A172 (cell line): Measurements from ENCODE around the gene NEGR1. TPM values are rescaled to one million over a fixed set of nuclear protein-coding genes. Genes with fewer than 3 reads are reported as not detected.
A peak's percentile ranks its signal among the peaks of the same experiment; 100 is the strongest.
"Not testable (repeated sequence)": the region's sequence is repeated elsewhere in the genome, so short reads cannot be mapped to it uniquely, and the experiment has no call there.

ENCODE experiments used
- DNase-seq: peaks from one replicate; pipeline ENCODE4 v3.0.0-alpha.2; 2015; ENCODE audit warnings: low spot score
- total RNA-seq: library from RNA; depleted of rRNA; stranded (reverse); fragments of >200 nt; shearing (Covaris generic); gene quantifications from 2 replicates; pipeline ENCODE4 v1.2.3, GENCODE V29; 2014

NEGR1 gene
- total RNA-seq, 1 experiment from 2014 or later, result 0.03 TPM

- no peak for DNase-seq
Measured at GRCh38 chr1:71944006-71944405, 338.3 kb downstream of the NEGR1 start.

DNA sequence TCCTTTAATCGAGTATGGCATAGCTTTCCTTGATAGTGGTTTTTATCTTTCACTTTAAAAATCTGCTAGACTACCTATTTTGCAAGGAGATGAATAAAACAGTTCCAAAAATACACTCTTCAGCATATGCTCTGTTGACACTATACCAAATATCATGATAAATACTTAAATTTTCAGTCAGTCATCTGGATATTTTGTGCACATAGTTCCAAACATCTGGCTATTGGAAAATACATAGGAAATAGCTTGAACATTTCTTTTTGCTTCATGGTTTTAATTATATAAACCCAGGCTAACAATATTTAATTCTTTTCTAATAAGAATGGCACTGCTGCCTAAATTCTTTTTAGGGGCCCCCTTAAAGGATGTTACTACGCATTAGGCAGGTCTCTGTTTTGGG lies 342.1 kb downstream of the NEGR1 start:
- no peak for DNase-seq

- DNase-seq, result no peak
Measured at GRCh38 chr1:71930511-71930910, 351.8 kb downstream of the NEGR1 start.

DNA sequence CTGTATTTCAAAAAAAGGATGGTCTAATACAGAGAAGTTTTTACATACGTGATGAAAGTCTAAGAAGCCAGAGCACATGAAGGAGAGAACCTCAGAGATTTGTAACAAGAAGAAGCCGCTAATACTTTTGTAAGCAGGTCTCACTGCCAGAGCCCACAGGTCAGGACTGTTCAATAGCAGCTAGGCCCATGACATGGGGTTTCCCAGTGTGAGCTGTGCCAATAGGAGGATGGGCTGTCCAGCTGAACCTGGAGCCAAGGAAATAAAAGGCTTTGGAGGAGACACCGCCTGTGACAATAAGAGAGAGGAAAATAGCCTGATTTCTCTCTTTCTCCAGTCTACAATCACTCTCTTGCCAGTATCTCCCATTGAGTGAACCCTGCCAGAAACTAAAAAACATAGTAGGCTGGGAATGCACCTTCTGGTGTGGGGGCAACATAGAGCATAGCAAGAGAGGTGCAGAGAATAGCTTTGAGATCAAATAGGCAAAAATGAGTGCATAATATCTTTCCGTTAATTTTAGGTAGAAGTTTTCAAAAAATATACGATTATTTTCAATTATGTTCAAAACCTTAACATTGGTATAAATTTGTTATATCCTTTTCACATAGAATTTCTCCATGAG lies 360.3 kb downstream of the NEGR1 start:
- no peak for DNase-seq

DNA sequence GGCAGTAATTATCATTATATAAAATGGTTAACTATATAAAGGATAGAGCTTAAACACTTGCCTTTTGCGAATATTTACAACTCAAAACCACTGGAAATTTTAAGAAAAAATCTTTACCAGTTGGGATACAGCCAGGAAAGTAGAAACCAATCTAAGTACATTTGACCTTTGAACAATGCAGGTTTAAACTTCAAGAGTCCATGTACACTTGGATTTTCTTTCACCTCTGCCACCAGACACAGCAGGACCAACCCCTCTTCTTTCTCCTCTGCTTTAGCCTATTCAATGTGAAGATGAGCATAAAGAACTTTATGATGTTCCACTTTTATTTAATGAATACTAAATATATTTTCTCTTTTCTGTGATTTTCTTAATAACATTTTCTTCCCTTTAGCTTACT lies 361.1 kb downstream of the NEGR1 start:
- DNase-seq, result no peak

DNA sequence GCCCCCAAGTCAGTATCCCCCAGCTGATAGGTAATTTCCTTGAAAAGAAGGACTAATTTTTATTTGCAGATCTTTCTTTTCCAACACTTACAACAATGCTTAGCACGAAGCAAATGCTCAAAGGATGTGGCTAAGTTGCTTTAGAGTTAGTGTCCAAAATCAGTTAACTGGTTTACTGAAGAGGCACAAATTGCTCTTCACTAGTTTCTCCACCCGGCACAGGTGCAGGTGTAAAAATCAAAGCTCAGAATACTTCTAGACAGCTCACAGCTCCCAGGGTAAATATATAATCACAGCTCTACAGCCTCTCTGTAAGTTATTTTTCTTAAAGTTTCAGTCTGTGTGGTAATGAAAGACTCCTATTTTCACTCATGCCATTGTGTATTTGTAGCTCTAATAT lies 361.8 kb downstream of the NEGR1 start:
- no peak for DNase-seq

DNA sequence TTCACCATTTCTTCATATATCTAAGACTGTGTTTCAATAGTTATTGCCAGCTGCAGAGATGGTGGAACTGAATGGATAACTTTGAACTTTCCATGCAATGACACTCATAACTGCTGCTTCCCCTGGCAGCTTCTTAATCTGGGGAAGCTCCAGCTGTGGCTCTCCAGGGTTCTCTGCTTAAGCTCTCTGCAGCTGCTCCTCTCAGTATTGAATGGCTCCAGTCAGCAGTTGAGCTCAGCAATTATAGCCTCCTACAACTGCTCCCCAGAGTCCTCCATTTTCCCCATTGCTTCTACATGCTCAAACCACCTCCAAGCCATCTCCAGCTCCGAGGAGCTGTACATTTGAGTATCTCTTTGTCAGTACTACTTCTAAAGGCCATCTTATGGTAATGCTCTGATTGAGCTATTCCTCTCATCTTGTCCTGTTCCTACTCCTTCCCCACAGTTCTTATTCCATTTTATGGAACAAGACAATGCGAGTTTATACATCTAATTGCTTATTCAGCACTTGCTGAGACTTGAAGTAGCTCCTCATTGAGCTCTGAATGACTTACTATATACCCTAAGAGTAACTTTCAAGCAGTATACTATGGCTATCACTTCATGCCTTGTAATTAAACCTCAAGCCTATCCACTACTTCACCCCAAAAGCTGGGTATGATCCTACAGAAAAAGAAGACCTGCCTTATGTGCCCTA lies 362.4 kb downstream of the NEGR1 start:
- DNase-seq, result no peak

- DNase-seq, result no peak
Measured at GRCh38 chr1:71918630-71919029, 363.7 kb downstream of the NEGR1 start.

DNA sequence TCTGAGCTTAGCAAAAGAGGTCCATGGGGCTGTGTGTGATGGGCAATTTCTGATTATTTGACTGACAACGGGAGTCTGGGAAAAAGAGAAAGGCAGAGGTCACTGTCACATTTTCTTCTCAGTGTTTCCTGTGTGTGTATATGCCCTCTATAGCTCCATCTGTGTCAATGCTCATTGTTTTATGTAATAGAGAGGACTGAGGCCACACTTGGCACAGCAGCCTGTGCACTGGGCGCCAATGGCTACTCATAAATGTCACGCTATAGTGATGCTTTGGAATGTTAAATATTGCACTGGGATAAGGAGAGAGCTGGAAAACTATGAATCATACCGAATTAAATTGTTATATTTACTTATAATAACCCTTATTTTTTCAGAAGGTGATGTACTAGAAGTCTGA lies 365.4 kb downstream of the NEGR1 start:
- DNase-seq, result no peak

GRCh38 chr1:71914626-71915025 lies 367.7 kb downstream of the NEGR1 start:
- no peak for DNase-seq

- no peak for DNase-seq
Measured at GRCh38 chr1:71908871-71909390, 373.4 kb downstream of the NEGR1 start.

DNA sequence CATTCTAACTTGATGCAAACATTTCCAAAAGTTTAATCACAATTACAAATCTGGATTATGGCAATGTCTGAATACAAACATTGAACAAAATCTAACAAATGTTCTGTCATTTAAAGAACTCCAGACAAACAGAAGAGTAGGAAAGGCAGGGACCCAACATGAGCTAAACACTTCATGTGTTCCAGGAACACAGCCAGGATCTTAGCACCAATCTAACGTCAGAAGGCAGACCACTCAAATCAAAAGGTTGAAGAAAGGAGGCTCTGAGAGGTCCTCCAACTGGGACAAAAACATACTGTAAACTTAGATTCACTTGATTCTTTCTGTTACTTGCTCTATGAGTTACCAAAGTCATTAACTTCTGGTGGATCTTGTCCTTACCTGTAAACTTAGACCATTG lies 374.0 kb downstream of the NEGR1 start:
- no peak for DNase-seq

GRCh38 chr1:71899881-71900280 lies 382.5 kb downstream of the NEGR1 start:
- DNase-seq, result no peak

DNA sequence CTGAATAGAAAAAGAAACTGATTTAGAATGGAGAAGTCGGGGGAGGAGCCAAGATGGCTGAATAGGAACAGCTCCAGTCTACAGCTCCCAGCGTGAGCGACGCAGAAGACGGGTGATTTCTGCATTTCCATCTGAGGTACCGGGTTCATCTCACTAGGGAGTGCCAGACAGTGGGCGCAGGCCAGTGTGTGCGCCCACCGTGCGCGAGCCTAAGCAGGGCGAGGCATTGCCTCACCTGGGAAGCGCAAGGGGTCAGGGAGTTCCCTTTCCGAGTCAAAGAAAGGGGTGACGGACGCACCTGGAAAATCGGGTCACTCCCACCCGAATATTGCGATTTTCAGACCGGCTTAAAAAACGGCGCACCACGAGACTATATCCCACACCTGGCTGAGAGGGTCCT lies 394.2 kb downstream of the NEGR1 start:
- DNase-seq, result not testable (repeated sequence)

- DNase-seq, result no peak
Measured at GRCh38 chr1:71885171-71885570, 397.2 kb downstream of the NEGR1 start.

GRCh38 chr1:71882637-71883036 lies 399.7 kb downstream of the NEGR1 start:
- no peak for DNase-seq

GRCh38 chr1:71882226-71882625 lies 400.1 kb downstream of the NEGR1 start:
- no peak for DNase-seq

DNA sequence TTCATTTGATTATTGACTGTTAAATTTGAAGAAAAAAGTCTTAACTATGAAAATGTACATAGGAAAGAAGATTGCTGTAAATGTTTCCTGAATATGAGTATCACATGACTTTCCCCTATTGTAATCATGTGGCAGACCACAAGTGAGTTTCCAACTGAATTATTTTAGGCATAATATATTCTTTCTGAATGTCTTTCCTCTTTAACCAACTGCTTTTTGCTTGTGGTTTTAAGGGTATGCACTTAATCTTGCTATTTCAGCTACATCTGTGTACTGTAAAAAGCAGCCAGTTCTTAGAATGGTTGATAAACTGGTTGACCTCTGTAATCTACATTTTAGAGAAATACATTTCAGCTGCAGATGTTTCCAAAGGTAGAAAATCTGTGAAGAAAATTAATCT lies 400.7 kb downstream of the NEGR1 start:
- DNase-seq, result no peak

DNA sequence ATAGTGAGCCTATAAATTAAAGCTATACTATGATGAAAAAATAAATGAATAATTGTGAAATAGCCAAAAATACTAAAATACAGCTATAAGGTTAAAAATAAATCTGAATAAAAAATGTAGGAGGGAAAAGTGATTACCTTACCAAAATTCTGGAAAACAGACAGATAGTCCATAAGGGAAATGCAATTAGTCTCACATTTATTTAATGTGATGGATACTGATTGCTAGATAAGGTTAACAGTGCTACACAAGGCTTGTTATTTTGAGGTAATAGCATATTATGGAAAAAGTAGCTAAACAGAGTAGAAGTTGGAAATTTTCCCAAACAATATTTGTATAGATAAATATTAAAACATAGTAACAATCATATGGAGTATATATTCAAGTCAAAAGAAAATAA lies 413.0 kb downstream of the NEGR1 start:
- DNase-seq, result no peak

DNA sequence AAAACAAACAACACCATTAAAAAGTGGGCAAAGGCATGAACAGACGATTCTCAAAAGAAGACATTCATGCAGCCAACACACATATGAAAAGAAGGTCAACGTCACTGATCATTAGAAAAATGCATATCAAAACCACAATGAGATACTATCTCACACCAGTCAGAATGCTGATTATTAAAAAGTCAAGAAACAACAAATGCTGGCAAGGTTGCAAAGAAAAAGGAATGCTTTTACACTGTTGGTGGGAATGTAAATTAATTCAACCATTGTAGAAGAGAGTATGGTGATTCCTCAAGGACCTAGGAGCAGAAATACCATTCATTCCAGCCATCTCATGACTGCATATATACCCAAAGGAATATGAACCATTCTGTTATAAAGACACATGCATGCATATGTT lies 419.6 kb downstream of the NEGR1 start:
- no peak for DNase-seq

DNA sequence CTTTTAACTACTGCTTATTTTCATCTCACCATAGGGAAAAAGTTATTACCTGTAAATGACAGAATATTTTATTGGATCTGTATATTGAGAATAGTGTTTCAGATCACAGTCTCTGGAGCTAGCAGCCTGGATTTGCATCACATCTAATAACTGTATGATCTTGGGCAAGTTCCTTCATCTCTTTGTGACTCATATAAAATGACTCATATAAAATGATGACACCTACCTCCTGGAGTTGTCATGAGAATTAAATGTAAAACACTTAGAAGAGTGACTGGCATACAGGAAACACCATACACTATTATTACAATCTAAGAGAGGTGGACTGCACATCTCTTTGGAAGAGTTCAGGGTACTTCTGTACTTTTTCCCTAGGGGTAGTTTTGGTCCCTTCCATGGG lies 421.3 kb downstream of the NEGR1 start:
- DNase-seq, result peak; percentile 19

GRCh38 chr1:71859806-71860205 lies 422.5 kb downstream of the NEGR1 start:
- DNase-seq, result no peak

DNA sequence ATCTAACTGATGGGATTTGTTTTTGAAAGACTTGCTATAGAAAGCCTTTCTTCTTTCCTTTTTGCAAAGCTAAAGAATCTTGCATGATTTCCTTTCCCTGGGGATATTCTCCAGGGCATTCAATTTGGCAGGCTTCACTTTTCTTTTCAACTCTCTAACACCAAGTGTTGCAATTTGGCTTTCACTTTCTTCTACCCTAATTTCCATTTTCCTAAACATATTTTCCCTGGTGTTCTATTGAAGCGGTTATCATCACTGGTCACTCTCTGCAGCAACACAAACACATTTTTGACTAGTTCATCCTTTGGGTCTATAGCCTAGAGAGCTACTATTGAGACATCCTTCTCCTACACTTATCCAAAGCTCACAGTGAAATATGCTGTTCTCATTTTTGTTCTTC lies 424.5 kb downstream of the NEGR1 start:
- no peak for DNase-seq

DNA sequence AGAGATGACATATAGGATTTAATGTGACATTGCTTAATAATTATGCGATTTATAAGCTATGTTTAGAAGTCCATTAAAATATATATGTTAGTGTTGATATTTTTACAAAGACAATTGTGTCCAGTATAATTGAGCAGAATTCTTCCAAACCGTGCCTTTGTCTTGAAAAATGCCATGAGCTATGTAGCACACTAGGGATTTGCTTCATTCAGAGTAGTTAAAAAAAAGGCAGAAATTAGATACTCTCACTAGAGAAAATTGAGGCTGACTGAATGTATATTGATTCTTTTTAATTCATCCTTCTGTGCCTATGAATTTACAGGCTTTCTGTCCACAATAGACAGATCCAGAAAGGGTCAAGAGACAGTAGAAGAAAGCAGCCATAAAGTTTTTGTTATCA lies 429.0 kb downstream of the NEGR1 start:
- DNase-seq, result no peak
